OCI-LY7 (cell line): ENCODE data around the gene AXIN1.

Experiments
- EZH2phosphoT487 ChIP-seq: fragments of 200-600 bp; sonication (generic); IDR thresholded peaks from 2 replicates; pipeline ENCODE4 v1.6.1; 2018; ENCODE audit warnings: low read depth, borderline replicate concordance, mild to moderate bottlenecking, mixed run types, antibody characterized with exemption, low read length, moderate library complexity, mixed read lengths
- TF ChIP-seq, protein P1 (sequence below): fragments of 200-600 bp; sonication (generic); conservative IDR thresholded peaks from 2 replicates; pipeline ENCODE4 v1.5.1; 2014; ENCODE audit warnings: mild to moderate bottlenecking, antibody characterized with exemption, low read length, moderate library complexity, mixed read lengths

DNA sequence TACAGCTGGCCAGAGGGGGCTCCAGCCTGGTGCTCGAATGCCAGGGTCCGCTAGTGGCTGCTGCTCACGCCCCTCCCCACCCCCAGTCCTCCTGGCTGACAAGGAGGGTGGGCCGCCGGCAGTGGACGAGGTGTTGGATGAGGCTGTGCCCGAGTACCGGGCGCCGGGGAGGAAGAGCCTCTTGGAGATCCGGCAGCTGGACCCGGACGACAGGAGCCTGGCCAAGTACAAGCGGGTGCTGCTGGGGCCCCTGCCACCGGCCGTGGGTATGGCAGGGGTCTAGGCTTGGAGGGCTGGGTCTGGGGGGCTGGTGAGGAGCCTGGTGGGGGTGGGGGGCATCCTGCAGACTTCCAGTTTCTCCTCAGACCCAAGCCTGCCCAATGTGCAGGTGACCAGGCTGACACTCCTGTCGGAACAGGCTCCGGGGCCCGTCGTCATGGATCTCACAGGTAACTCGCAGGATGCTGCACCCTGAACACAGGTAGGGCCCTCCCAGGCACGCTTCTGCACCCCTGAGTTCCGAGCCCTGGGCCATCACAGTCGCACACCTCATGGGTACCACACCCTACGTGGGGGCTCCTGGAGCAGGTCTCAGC is 70.8 kb downstream of the AXIN1 start:
- TF ChIP-seq, protein P1, sequence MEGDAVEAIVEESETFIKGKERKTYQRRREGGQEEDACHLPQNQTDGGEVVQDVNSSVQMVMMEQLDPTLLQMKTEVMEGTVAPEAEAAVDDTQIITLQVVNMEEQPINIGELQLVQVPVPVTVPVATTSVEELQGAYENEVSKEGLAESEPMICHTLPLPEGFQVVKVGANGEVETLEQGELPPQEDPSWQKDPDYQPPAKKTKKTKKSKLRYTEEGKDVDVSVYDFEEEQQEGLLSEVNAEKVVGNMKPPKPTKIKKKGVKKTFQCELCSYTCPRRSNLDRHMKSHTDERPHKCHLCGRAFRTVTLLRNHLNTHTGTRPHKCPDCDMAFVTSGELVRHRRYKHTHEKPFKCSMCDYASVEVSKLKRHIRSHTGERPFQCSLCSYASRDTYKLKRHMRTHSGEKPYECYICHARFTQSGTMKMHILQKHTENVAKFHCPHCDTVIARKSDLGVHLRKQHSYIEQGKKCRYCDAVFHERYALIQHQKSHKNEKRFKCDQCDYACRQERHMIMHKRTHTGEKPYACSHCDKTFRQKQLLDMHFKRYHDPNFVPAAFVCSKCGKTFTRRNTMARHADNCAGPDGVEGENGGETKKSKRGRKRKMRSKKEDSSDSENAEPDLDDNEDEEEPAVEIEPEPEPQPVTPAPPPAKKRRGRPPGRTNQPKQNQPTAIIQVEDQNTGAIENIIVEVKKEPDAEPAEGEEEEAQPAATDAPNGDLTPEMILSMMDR = no peak
- TF ChIP-seq EZH2phosphoT487 = no peak
